Placental pericyte (primary cell): ENCODE measurements around the gene TCEAL5. TPM values are rescaled to one million over a fixed set of nuclear protein-coding genes. Genes with fewer than 3 reads are reported as not detected.

ENCODE experiments used
- total RNA-seq: library from RNA; depleted of rRNA; stranded (reverse); fragments of >200 nt; gene quantifications from 2 replicates; pipeline ENCODE4 v1.2.3, GENCODE V29; 2012

Gene TCEAL5
- total RNA-seq: not detected in 2 replicates

DNA sequence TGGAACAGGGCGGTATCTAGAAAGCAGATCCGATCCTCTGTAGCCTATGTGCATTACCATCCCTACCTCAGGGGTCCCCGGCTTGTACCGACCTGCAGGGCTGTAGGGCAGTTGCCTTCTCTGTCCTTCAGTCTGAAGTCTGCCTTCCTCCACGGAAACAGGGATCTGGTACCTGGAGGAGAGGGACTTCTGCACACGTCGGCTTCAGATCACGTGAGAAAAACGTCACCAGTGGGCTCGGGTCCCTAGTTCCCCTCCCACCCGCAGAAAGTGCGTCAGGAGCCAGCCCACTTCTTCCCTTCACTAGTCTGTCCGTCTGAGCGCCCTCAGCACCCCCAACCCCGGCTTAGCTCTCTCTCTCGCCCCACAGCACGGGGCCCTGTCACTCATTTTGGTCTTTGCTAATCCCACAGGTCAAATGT lies at the start of gene TCEAL5:
Gene TCEAL5 (minus strand): TSS at position 170 of the 422 bp plus-strand sequence. CDS start 2,187 bp downstream, outside the sequence.

DNA sequence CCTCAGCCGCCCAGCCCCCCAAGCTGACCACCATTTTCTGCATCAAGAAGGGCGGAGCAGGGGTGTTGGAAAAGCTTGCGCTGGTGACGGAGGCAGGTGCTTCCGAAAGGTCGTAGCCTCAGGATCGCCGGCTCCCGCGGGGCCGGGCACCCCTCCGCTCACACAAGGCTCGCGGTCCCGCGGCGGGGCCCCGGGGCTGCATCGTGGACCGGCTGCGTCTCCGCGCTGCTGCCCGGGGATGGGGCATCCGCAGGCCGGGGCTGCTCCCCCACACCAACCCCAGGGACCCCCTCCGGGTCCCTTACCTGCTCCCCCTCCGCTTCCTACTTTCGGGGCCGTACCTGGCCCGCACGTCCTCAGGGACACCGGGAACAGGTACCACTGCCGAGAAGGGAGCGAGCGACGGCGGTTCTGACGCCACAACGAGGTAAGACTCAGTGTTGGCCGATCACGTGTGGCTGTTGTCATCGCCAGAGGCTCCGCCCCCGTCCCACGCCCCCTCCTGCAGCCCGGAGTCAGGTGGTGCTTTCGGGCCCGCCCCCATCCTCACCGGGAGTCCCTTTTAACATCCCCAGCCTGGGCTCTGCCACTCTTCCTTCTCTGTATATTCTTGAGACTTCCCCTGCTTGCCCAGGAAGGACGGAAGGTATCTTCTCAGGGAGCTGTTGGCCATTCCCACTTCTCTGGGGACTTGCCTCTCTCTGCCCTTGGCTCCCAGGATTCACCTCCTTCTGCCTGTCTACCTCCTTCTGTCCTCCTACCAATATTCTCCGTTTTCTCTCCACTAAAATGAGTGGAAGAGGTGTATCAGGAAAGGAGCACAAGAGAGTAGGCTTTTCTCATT lies 34.2 kb upstream of the TCEAL5 start, which contains the start of gene BEX2:
Gene BEX2 (minus strand): TSS at position 436 of the 844 bp plus-strand sequence. CDS start 1,014 bp downstream, outside the sequence.

DNA sequence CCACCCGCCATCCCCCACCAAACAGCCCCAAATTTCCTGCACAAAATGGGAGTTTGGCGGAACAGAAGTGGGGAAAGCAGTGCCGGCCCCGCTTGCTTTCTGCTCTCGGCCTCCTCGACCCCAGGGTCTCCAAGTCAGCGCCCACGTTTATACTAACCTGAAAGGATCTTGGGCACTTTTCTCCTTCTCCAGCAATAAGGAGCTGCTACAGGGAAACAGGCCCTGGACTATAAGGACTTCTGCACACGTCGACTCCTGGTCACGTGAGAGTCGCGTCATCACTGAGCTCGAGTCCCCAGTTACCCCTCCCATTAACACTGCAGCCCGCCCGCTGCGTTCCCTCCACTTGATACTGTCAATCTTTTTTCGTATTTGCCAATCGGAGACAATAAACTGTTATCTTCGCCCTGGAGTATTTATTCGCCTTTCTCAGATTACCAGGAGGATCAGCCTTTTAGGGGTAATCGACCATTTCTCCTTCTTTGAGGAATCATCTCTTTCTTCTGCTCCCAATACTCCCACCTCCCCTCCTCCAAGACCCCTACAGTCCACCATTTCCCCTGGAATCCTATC lies 21.5 kb downstream of the TCEAL5 start, which contains the start of gene TCEAL8:
Gene TCEAL8 (minus strand): TSS at position 235 of the 573 bp plus-strand sequence. CDS start 1,176 bp downstream, outside the sequence.

Other genes starting within 250 kb of the TCEAL5 start
- 9.0 TPM in 1 of 2 replicates, not detected in the other for gene BEX1, start 212.6 kb downstream of the TCEAL5 start, total RNA-seq
- gene NXF3, start 183.6 kb downstream of the TCEAL5 start, total RNA-seq: not detected in 2 replicates
- 3.6 and 16.6 TPM in 2 replicates for gene BEX4, start 61.6 kb downstream of the TCEAL5 start, total RNA-seq
- 69.9 and 80.1 TPM in 2 replicates for gene TCEAL8, start 21.6 kb downstream of the TCEAL5 start, total RNA-seq
- 2.6 TPM in 1 of 2 replicates, not detected in the other for gene BEX2, start 34.2 kb upstream of the TCEAL5 start, total RNA-seq
- gene TCEAL7, start 53.5 kb upstream of the TCEAL5 start, total RNA-seq: 0.44 and 11.7 TPM in 2 replicates
- 59.6 and 132 TPM in 2 replicates for gene TCEAL9, start 79.8 kb upstream of the TCEAL5 start, total RNA-seq
- gene BEX3, start 99.8 kb upstream of the TCEAL5 start, total RNA-seq: 115 and 215 TPM in 2 replicates
- gene RAB40A, start 242.7 kb upstream of the TCEAL5 start, total RNA-seq: under 0.01 TPM in 1 of 2 replicates, not detected in the other